ENCODE data around the gene FFAR1.

Gene FFAR1

GRCh38 chr19:35301961-35302360 lies 45.7 kb upstream of the FFAR1 start:
- no peaks in the 10 kb centered on the region for H3K9me3 ChIP-seq
- no peaks in the 10 kb centered on the region for H3K36me3 ChIP-seq
- no peaks in the 10 kb centered on the region for H3K4me1 ChIP-seq (ENCODE audit: control insufficient read depth in 1 of 2, insufficient read depth in 1 of 2, low read depth in 1 of 2, low read length in 1 of 2)
- TF ChIP-seq CTCF (IDR thresholded peaks at IDR 0.05), result no peak
- H3K27me3 ChIP-seq, result peaks cover 17% of the 10 kb centered on the region
- no peak overlapping the region for H3K4me3 ChIP-seq (ENCODE audit: low read depth in 1 of 2, low read length in 1 of 2)
- H3K27ac ChIP-seq, result no peak overlapping the region

GRCh38 chr19:35302446-35302845 lies 45.3 kb upstream of the FFAR1 start:
- Histone ChIP-seq H3K9me3 (no peaks in the 10 kb centered on the region), H3K4me3 (ENCODE audit: low read depth in 1 of 2, low read length in 1 of 2) (no peak overlapping the region), H3K27ac (no peak overlapping the region), H3K27me3 (peaks cover 13% of the 10 kb centered on the region), H3K4me1 (ENCODE audit: control insufficient read depth in 1 of 2, insufficient read depth in 1 of 2, low read depth in 1 of 2, low read length in 1 of 2) (no peaks in the 10 kb centered on the region), H3K36me3 (no peaks in the 10 kb centered on the region)
- TF ChIP-seq CTCF (IDR thresholded peaks at IDR 0.05), result no peak

- H3K27ac ChIP-seq, result no peak overlapping the region
- H3K4me1 ChIP-seq (ENCODE audit: control insufficient read depth in 1 of 2, insufficient read depth in 1 of 2, low read depth in 1 of 2, low read length in 1 of 2), result no peaks in the 10 kb centered on the region
- peaks cover 3% of the 10 kb centered on the region for H3K27me3 ChIP-seq
- no peaks in the 10 kb centered on the region for H3K36me3 ChIP-seq
- TF ChIP-seq CTCF (IDR thresholded peaks at IDR 0.05), result no peak
- H3K9me3 ChIP-seq, result no peaks in the 10 kb centered on the region
- no peak overlapping the region for H3K4me3 ChIP-seq (ENCODE audit: low read depth in 1 of 2, low read length in 1 of 2)
Measured at GRCh38 chr19:35303357-35303915, 44.3 kb upstream of the FFAR1 start.

- Histone ChIP-seq H3K27ac (no peak overlapping the region), H3K4me3 (ENCODE audit: low read depth in 1 of 2, low read length in 1 of 2) (no peak overlapping the region), H3K27me3 (no peaks in the 10 kb centered on the region), H3K36me3 (no peaks in the 10 kb centered on the region), H3K4me1 (ENCODE audit: control insufficient read depth in 1 of 2, insufficient read depth in 1 of 2, low read depth in 1 of 2, low read length in 1 of 2) (no peaks in the 10 kb centered on the region), H3K9me3 (no peaks in the 10 kb centered on the region)
- no peak for TF ChIP-seq CTCF (IDR thresholded peaks at IDR 0.05)
Measured at GRCh38 chr19:35304036-35304435, 43.7 kb upstream of the FFAR1 start.

- no peaks in the 10 kb centered on the region for H3K27me3 ChIP-seq
- no peak for TF ChIP-seq CTCF (IDR thresholded peaks at IDR 0.05)
- no peak overlapping the region for H3K27ac ChIP-seq
- no peaks in the 10 kb centered on the region for H3K4me1 ChIP-seq (ENCODE audit: control insufficient read depth in 1 of 2, insufficient read depth in 1 of 2, low read depth in 1 of 2, low read length in 1 of 2)
- no peak overlapping the region for H3K4me3 ChIP-seq (ENCODE audit: low read depth in 1 of 2, low read length in 1 of 2)
- H3K9me3 ChIP-seq, result no peaks in the 10 kb centered on the region
- no peaks in the 10 kb centered on the region for H3K36me3 ChIP-seq
Measured at GRCh38 chr19:35305181-35305580, 42.5 kb upstream of the FFAR1 start.

Measured in neutrophil (primary cell).